ENCODE measurements around the gene OR2AT4.

GRCh38 chr11:75063741-75064314, 32.8 kb downstream of the OR2AT4 start:
- TF ChIP-seq EGR1 (IDR thresholded peaks at IDR 0.05) (no peak), CREB1 (IDR thresholded peaks at IDR 0.05; ENCODE audit: low read depth) (no peak), TCF12 (IDR thresholded peaks at IDR 0.05; ENCODE audit: low read depth) (no peak), EP300 (IDR thresholded peaks at IDR 0.05; ENCODE audit: borderline replicate concordance) (no peak), MAX (IDR thresholded peaks at IDR 0.05) (no peak), FOXM1 (IDR thresholded peaks at IDR 0.05; ENCODE audit: borderline replicate concordance, low read depth) (no peak), YY1 (IDR thresholded peaks at IDR 0.05; ENCODE audit: low read depth) (no peak), REST (IDR thresholded peaks at IDR 0.05; ENCODE audit: low read depth) (no peak)

Measured in Ishikawa (cell line).